Stimulated activated effector memory CD8-positive, alpha-beta T cell treated with anti-CD3 and anti-CD28 coated beads, Interleukin-12 subunit alpha, Interleukin-12 subunit beta, amount 100 ng/mL, for 72 hours (primary cell): ENCODE data around the gene RPS16.
A peak's percentile ranks its signal among the peaks of the same experiment; 100 is the strongest.
"Not testable (repeated sequence)": the region's sequence is repeated elsewhere in the genome, so short reads cannot be mapped to it uniquely, and the experiment has no call there.

Experiments
- ATAC-seq: fragments of 150-1000 bp; cut with Tn5 transposase; 2 replicates; pipeline ENCODE4 v1.10.0; 2021
- DNase-seq, 2 donors: peaks; one replicate each; pipeline ENCODE4 v3.0.0; 2021 to 2022; ENCODE audit warnings: low spot score in 2 of 2
- H3K27ac Mint-ChIP-seq: one replicate; pipeline ENCODE4 v1.8.0; 2022; ENCODE audit warnings: mild to moderate bottlenecking, mixed read lengths
- H3K36me3 Mint-ChIP-seq: one replicate; pipeline ENCODE4 v1.8.0; 2022; ENCODE audit warnings: mild to moderate bottlenecking, mixed read lengths
- H3K4me1 Mint-ChIP-seq: one replicate; pipeline ENCODE4 v1.8.0; 2022; ENCODE audit warnings: mixed read lengths
- H3K4me3 Mint-ChIP-seq: one replicate; pipeline ENCODE4 v1.8.0; 2022; ENCODE audit warnings: mild to moderate bottlenecking, mixed read lengths
- H3K9me3 Mint-ChIP-seq: one replicate; pipeline ENCODE4 v1.8.0; 2022; ENCODE audit warnings: mixed read lengths

RPS16 gene

DNA sequence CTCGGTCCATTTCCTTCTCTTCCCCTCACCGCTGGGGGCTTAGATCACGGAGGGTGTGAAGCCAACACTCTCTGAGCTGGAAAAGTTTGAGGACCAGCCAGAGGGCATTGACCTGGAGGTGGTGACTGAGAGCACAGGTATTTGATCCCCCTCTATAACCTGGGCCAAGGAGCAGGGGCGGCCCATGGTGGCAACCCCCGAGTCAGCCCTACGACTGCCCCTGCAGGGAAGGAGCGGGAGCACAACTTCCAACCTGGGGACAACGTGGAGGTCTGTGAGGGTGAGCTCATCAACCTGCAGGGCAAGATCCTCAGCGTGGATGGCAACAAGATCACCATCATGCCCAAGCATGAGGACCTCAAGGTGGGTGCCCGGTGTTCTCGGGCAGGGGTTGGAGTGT is 33.3 kb upstream of the RPS16 start:
- no peaks in the 10 kb centered on the region for H3K9me3 Mint-ChIP-seq
- peaks cover 94% of the 10 kb centered on the region for H3K36me3 Mint-ChIP-seq
- no peak for DNase-seq
- no peak overlapping the region for H3K4me3 Mint-ChIP-seq
- ATAC-seq: no peak
- no peak overlapping the region for H3K27ac Mint-ChIP-seq
- peaks cover 25% of the 10 kb centered on the region for H3K4me1 Mint-ChIP-seq

DNA sequence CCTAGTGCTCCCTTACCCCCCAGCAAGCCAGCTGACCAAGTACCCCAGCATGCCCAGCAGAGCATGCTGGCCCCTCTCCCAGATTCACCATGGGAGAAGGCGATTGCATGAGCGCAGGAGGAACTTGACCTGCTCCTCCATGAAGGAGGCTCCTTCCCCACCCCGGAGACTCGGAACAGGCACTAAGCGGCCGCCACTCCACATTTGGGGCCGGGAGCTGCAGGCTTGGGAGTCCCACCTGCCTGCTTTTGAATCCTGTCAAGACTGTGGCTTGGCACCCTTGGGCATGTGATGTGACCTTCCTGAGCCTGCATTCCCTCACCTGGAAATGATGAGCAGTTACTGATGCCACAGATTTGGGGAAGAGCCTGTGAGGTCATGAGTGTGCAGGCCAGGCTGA is 32.2 kb upstream of the RPS16 start:
- Mint-ChIP-seq H3K4me1 (peaks cover 25% of the 10 kb centered on the region), H3K4me3 (no peak overlapping the region), H3K36me3 (peaks cover 98% of the 10 kb centered on the region), H3K9me3 (no peaks in the 10 kb centered on the region), H3K27ac (no peak overlapping the region)
- no peak for DNase-seq
- no peak for ATAC-seq

DNA sequence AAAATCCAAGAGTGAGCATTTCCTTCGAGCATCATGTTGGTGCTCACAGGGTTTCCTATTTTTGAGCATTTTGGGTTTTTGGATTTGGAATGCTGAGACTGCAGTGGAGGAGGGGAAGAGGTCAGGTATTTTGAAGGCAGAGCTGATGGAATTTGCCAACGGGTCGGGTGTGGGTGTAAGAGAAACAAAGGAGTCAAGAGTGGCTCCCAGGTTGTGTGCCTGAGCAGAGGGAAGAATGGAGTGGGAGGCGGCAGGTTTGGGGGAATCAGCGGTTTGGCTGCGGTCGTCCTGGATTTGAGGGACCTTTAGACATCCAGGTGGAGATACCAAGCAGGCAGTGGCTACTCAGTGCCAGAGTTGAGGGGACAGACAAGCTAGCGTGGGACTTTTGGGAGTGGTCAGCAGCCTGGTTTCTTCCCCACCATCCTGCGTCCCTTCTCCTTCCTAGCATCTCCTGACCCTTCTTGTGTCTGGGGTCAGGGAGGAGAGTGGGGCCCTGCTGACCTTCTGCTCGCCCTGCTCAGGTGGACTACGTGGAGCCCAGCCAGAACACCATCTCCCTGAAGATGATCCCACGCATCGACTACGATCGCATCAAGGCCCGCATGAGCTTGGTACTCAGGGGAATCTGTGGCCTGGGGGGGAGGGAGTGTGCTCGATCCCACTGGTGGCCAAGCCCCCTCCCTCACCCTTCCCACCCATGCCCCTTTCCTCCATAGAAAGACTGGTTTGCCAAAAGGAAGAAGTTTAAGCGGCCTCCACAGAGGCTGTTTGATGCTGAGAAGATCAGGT is 30.4 kb upstream of the RPS16 start:
- Mint-ChIP-seq H3K27ac (peak overlapping the region; percentile 79), H3K4me1 (peaks cover 15% of the 10 kb centered on the region), H3K9me3 (no peaks in the 10 kb centered on the region), H3K4me3 (no peak overlapping the region), H3K36me3 (peaks cover 100% of the 10 kb centered on the region)
- no peak for ATAC-seq
- no peak for DNase-seq

DNA sequence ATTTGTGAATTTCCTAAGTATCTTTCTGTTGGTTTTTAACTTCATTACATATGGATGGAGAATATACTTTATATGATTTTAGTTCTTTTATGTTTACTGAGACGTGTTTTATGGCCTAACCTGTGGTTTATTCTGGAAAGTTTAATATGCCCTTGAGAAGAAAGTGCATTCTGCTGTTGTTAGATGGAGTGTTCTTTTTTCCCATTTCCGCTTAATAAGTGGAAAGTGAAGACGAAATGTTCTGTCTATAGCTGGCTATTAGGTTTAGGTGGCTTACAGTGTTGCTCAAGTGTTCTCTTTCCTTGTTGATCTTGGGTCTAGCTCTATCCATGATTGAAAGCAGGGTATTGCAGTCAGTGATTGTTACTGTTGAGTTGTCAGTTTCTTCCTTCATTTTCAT is 27.7 kb upstream of the RPS16 start:
- H3K4me3 Mint-ChIP-seq: no peak overlapping the region
- ATAC-seq: no peak
- no peak overlapping the region for H3K27ac Mint-ChIP-seq
- H3K36me3 Mint-ChIP-seq: peaks cover 100% of the 10 kb centered on the region
- H3K4me1 Mint-ChIP-seq: peaks cover 16% of the 10 kb centered on the region
- no peaks in the 10 kb centered on the region for H3K9me3 Mint-ChIP-seq
- DNase-seq: no peak

DNA sequence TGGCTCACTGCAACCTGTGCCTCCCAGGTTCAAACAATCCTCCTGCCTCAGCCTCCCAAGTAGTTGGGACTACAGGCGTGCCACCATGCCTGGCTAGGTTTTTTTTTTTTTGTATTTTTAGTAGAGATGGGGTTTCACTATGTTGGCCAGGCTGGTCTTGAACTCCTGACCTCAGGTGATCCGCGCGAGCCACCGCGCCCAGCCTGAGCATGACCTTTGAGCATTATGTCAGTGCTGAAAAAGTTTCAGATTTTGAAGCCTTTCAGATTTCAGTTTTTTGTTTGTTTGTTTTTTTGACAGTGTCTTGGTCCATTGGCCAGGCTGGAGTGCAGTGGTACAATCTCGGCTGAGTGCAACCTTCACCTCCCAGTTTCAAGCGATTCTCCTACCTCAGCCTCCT is 15.5 kb upstream of the RPS16 start:
- not testable (repeated sequence) for H3K9me3 Mint-ChIP-seq, ATAC-seq, H3K4me3 Mint-ChIP-seq, DNase-seq
- Mint-ChIP-seq H3K27ac (peak overlapping the region; percentile 80), H3K4me1 (peaks cover 76% of the 10 kb centered on the region), H3K36me3 (peaks cover 100% of the 10 kb centered on the region)

DNA sequence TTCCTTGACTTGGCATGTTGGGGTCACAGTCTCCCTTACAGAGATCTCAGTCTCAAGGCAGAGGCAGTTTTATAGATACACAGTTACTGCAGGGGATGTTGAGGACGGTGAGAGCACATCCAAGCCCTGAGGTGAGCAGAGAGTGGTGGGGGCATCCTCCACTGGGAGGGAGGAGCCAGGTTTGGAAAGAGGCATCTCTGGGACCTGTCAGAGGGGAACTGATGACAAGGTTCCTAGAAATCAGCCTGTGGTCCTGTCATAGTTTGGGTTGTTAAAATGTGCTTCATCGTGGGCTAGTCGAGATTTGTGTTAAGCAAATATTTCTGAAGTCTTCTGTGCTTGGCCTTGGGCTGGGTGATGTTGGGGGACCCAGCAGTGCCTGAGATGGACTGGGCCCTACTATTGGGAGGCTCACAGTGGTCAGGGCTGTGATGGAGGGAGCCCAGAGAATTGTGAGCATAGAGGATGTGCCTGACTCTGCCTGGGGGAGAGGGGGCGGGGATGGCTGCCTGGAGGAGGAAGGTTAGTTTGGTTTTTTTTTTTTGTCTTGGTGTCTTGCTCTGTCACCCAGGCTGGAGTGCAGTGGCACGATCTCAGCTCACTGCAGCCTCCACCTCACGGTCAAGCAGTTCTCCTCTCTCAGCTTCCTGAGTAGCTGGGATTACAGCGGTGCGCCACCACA is 13.5 kb upstream of the RPS16 start:
- H3K4me1 Mint-ChIP-seq: peaks cover 78% of the 10 kb centered on the region
- H3K4me3 Mint-ChIP-seq: peak overlapping the region; percentile 94
- H3K36me3 Mint-ChIP-seq: peaks cover 100% of the 10 kb centered on the region
- H3K9me3 Mint-ChIP-seq: no peaks in the 10 kb centered on the region
- DNase-seq (no peak), ATAC-seq (no peak)
- H3K27ac Mint-ChIP-seq: peak overlapping the region; percentile 99

DNA sequence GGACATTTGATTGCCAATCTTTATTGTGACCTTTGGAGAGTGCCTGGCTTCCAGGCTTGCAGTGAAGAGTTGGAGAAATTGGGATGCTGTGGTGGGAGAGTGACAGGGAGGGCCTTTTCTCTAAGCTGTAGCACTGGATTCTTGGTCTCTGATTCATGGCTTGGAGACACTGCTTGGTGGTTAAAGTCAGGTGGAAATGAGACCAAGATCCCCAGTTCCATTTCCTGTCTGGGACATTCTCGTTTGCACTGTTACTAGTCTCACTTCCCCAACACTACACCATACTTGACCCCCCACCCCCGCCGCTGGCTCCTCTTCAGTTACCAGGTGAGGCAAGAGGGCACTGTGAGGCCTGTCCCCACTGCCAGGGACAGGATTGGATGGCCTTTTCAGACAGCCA is 12.5 kb upstream of the RPS16 start:
- Mint-ChIP-seq H3K27ac (peak overlapping the region; percentile 99), H3K36me3 (peaks cover 93% of the 10 kb centered on the region), H3K9me3 (no peaks in the 10 kb centered on the region), H3K4me1 (peaks cover 76% of the 10 kb centered on the region), H3K4me3 (peak overlapping the region; percentile 94)
- no peak for DNase-seq
- no peak for ATAC-seq

DNA sequence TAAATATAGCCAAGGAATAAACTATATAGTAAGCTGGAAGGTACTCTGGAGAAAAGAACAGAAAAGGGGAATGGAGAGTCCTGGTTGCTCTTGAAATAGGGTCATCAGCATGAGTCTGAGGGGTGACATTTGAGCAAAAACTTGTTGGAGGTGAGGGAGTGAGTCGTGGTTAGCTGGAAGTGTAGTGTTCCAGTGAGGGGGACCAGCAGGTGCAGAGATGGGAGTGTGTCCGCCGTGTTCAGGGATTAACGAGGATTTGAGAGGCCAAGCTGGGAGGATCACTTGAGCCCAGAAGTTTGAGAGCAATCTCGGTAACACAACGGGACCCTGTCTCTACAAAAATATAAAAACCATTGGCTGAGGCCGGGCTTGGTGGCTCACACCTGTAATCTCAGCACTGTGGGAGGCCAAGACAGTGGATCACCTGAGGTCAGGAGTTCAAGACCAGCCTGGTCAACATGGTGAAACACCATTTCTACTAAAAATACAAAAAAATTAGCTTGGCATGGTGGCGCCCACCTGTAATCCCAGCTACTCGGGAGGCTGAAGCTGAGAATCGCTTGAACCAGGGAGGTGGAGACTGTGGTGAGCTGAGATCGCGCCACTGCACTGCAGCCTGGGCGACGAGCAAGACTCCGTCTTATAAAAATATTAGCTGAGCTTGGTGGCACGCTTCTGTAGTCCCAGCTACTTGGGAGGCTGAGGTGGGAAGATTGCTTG is 10.8 kb upstream of the RPS16 start:
- peaks cover 58% of the 10 kb centered on the region for H3K4me1 Mint-ChIP-seq
- H3K27ac Mint-ChIP-seq: peak overlapping the region; percentile 99

DNA sequence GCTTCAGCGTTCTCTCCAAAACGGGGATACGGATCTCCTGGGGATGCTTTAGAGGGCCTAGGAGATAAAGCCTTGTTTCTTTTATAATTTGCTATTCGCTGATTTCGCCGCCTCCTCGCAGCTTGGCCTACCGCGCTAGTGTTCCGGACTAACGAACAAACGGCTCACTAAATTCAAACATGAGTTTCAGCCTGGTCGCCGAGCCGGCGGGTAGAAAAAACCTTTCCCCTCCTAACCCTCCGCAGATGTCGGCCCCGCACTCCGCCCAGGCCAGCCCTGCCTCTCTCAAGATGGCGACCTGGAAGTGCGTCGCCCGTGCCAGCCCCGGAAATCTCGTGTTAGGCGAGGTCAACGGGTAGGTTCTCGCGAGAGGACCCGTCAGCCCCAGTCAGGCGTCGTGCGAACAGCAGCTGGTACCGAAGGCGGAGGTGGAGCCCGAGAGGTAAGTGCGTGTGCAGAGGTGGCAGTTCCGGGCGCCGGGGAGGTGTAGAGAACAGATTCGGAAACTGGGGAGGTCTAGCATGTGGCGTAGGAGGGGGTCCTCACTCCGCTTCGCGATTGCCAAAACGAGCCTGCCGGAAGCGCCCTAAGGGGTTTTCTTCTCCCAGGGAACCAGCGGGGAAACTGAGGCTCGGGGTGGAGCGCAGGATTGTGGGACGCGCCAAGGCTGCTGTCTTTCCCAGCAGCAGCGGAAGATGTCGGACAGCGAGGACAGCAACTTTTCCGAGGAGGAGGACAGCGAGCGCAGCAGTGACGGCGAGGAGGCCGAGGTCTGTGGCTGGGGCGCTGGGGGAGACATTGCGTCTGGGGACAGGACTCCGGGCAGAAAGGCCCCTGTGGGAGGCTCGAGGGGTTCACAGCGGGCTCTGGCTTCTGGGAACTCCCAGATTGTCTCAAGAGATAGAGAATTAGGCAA is 9.7 kb upstream of the RPS16 start, which contains the start of gene SUPT5H:
SUPT5H (plus strand) TSS at position 387 of the 916 bp plus-strand sequence; CDS start at position 696, 309 bp downstream.
- H3K4me1 Mint-ChIP-seq: peaks cover 53% of the 10 kb centered on the region
- peak; percentile 88 to 97 for DNase-seq
- peaks cover 65% of the 10 kb centered on the region for H3K36me3 Mint-ChIP-seq
- H3K27ac Mint-ChIP-seq: peak within 1 kb of the TSS; percentile 99
- peak within 1 kb of the TSS; percentile 94 for H3K4me3 Mint-ChIP-seq
- ATAC-seq: peak; percentile 95
- no peaks in the 10 kb centered on the region for H3K9me3 Mint-ChIP-seq

More for the DNA sequence above, 10.8 kb upstream of the RPS16 start:
- Mint-ChIP-seq H3K4me3 (peak overlapping the region; percentile 94), H3K36me3 (peaks cover 76% of the 10 kb centered on the region), H3K9me3 (no peaks in the 10 kb centered on the region)
- ATAC-seq (no peak), DNase-seq (no peak)

DNA sequence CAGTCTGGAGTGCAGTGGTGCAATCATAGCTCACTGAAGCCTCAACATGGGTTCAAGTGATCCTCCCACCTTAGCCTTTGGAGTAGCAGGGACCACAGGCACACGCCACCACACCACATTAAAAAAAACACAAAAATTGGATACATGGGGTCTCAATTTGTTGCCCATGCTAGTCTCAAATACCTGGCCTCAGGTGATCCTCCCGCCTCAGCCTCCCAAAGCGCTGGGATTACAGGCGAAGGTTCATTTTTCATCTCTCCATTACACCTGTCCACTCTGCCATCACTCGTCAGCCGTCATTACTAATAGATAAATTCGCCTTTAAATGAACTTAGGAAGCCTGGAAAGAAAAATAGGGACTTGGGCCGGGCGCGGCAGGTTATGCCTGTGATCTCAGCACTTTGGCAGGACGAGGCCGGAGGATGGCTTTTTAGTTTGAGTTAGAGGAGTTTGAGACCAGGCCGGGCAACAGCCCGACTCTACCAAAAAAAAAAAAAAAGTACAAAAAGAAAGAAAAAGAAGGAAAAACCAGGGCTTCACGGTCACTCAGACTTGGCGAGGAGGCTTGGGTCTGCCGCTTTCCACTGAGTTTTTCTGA is 8.9 kb upstream of the RPS16 start:
- Mint-ChIP-seq H3K9me3 (no peaks in the 10 kb centered on the region), H3K27ac (peak overlapping the region; percentile 99), H3K36me3 (peaks cover 57% of the 10 kb centered on the region), H3K4me3 (peak overlapping the region; percentile 94), H3K4me1 (peaks cover 45% of the 10 kb centered on the region)
- ATAC-seq (no peak), DNase-seq (no peak)

DNA sequence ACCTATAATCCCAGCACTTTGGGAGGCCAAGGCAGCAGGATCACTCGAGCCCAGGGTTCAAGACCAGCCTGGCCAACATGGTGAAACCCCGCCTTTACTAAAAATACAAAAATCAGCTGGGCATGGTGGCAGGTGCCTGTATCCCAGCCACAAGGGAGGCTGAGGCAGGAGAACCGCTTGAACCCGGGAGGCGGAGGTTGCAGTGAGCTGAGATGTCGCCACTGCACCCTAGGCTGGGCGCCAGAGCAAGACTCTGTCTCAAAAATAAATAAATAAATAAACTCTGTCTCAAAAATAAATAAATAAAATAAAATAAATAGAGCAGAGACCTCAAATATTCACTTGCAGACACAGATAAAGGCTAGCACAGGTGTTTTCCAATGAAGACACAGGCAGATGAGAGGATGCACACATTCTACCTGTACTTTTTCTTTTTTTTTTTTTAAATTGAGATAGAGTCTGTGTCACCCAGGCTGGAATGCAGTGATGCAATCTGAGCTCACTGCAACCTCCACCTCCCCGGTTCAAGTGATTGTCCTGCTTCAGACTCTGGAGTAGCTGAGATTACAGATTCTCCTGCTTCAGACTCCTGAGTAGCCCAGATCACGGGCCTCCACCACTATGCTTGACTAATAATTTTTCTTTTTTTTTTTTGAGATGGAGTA is 2.7 kb upstream of the RPS16 start:
- DNase-seq (no peak), ATAC-seq (no peak)
- peaks cover 33% of the 10 kb centered on the region for H3K4me1 Mint-ChIP-seq
- H3K36me3 Mint-ChIP-seq: peaks cover 43% of the 10 kb centered on the region
- no peak overlapping the region for H3K4me3 Mint-ChIP-seq
- no peak overlapping the region for H3K27ac Mint-ChIP-seq
- no peaks in the 10 kb centered on the region for H3K9me3 Mint-ChIP-seq

DNA sequence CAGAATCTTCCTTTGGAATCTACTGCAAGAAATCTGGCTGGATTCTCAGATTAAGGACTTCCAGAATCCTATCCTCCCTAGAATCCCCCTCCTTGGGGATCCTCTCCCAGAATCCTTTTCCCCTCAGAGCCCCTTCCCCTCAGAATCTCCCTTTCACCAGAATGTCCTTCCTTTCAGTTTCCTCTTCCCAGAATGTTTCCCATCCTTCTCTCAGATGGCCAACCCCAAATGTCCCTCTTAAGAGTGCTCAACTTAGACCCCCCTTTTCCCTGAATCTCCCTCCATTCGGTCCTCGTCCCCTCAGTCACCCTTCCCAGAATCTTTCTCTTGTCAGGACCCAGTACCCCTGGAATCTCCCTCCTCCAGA is 584 bp upstream of the RPS16 start:
- DNase-seq: no peak
- H3K9me3 Mint-ChIP-seq: no peaks in the 10 kb centered on the region
- H3K27ac Mint-ChIP-seq: peak overlapping the region; percentile 100
- ATAC-seq: no peak
- peak overlapping the region; percentile 100 for H3K4me3 Mint-ChIP-seq
- H3K4me1 Mint-ChIP-seq: peaks cover 46% of the 10 kb centered on the region
- peaks cover 64% of the 10 kb centered on the region for H3K36me3 Mint-ChIP-seq

DNA sequence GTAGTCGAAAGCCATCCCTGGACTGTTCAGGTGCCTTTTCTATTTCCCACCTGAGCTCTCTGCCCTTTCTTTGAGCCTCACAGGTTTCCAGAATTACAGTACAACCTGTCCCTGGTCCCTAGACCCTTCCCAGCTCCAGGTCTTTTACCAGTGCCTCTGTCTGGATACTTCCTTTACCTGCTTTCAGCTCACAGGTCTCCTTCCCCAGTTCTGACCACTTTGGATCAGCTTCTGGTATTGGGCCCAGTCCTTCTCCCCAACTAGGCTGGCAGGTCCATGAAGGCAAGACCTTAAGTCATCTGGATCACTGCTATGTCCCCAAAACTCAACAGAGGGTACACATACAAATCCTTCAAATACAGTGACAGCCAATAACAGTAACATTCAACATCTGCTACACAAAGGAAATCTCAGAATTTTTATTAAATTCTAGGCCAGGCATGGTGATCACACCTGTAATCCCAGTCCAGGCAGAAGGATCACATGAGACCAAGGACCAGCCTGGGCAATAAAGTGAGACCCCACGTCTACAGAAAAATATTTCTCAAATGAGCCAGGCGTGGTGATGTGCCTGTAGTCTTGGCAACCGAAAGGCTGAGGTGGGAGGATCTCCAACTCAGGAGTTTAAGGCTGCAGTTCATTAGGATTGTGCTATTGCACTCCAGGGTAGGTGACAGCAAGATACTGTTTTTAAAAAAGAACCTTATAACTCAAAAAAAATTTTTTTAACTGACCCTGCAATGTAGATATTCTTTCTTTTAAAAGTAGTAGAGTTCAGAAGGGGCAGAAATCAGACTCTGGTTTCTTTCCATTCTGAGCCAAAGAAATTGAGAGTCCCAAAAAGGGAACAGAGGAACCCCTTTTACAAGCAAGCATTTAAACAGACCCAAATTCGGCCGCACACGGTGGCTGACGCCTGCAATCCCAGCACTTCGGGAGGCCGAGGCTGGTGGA is 1.3 kb downstream of the RPS16 start:
- Mint-ChIP-seq H3K4me1 (peaks cover 59% of the 10 kb centered on the region), H3K27ac (peak overlapping the region; percentile 100), H3K9me3 (no peaks in the 10 kb centered on the region), H3K4me3 (peak overlapping the region; percentile 100), H3K36me3 (peaks cover 76% of the 10 kb centered on the region)
- DNase-seq (no peak), ATAC-seq (no peak)
